ENCODE results near the gene RCC1.

GRCh38 chr1:28458237-28459228 lies 47.3 kb upstream of the RCC1 start:
- TF ChIP-seq EZH2 (IDR thresholded peaks at IDR 0.05; ENCODE audit: low read length, unreplicated experiment) (no peak), CTCF (conservative IDR thresholded peaks at IDR 0.05; ENCODE audit: low read depth, low read length) (no peak), EZH2phosphoT487 (IDR thresholded peaks at IDR 0.05; ENCODE audit: borderline replicate concordance, low read length) (no peak)
